GM18909 (cell line): ENCODE results near the gene PITPNM3.

Source experiments
- ATAC-seq: cut with Tn5 transposase; IDR thresholded peaks from one replicate; pipeline ENCODE4 v1.9.1; 2021; ENCODE audit warnings: mild to moderate bottlenecking; ENCODE audit not compliant: unreplicated experiment, poor library complexity

Gene PITPNM3

GRCh38 chr17:6426356-6427101 is 129.8 kb downstream of the PITPNM3 start:
- ATAC-seq: no peak

DNA sequence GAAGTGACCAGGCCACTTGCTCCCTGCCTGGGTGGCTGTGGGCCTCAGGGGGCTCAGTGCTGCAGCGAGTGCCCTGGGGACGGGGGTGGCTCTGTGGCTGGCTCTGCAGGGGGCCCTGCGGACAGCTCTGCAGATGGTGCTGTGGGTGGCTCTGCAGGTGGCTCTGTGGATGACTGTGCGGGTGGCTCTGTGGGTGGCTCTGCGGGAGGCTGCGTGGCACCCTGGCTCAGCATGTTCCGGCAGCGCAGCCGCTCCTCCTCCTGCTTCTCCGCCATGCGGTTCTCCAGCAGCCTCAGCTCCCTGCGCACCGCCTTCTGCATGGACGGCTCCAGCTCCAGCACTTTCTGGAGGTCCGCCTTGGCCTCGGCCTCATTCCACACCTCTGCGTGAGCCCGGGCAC is 130.9 kb downstream of the PITPNM3 start:
- no peak for ATAC-seq

DNA sequence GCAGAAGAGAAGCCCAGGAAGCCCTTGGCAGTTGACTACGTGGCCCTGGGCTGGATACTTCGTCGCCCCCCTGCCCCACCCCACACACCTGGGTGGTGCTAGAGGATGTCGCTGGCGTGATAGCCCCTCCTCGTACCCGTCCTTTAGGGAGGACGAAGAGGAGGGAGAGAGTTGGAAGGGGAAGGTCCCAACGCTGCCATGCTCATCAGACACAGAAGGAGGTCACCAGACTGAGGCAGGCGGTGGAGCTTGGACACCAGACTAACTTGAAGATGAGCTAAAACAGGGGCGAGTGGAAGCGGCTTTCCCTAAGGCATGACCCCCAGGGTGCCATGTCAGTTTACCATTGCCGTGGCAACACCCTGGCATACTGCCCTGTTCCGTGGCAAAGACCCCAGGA is 132.4 kb downstream of the PITPNM3 start:
- no peak for ATAC-seq

GRCh38 chr17:6422654-6423241 is 133.6 kb downstream of the PITPNM3 start:
- ATAC-seq: no peak

DNA sequence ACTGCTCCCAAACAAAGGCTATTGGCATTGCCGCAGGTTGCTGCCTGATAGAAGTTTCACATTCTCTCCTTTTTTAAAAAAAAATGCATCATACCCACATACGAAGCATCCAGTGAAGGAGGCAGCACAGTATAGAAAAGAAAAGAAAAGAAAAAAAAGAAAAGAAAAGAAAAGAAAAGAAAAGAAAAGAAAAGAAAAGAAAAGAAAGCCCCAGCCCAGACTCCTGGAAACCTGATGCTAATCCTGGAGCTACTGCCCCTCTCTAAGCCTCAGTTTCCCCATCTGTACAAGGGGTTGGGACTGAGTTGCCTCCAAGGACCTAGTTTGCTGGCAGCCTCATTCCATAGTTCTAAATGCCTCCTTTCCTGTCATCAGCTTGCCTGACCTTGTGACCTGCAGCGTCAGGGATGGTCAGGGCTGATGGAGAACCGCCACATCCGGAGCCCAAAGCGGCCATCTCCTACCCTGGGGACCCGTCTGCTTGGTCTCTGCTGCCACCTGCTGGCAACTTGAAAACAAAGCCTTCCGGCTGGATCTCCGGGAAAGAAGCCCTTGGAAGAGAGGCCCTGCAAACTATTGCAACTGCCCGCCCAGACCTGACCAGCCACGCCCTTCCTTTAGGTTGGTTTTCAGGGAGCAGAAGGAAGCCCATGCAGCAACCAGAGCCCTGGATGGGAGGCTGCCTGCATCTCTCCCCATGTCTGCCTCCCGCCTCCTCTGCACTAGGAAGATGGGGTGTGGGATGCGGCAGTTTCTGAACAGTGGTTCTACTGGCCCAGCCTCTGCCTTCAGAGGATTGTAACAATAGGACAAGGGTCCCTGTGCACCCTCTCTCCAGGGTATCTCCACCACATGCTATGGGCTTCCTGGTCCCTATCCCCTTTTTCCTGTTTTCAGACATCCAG is 134.4 kb downstream of the PITPNM3 start:
- no peak for ATAC-seq

GRCh38 chr17:6420173-6420641 is 136.1 kb downstream of the PITPNM3 start:
- ATAC-seq: no peak

DNA sequence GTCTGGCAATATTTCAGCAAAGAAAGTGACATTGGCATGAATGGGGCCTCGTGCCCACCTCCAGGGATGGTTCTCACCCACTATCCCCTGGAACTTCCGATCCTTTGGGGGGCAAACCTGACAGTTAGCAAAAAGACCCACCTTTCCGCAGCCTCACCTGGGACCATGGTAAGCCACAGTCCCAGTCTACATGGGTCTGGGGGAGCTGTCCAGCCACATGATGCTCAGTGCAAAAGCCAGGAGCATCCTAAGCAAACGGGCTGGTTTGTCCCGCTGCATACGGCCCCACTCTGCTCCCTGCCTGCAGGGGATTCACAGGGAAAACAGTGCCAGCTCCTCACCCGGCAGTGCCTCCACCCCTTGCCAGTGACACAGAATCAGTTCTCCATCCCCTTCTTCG is 140.7 kb downstream of the PITPNM3 start:
- ATAC-seq: no peak

- no peak for ATAC-seq
Measured at GRCh38 chr17:6413065-6413464, 143.3 kb downstream of the PITPNM3 start.

- ATAC-seq: no peak
Measured at GRCh38 chr17:6408735-6409134, 147.6 kb downstream of the PITPNM3 start.

GRCh38 chr17:6408276-6408675 is 148.1 kb downstream of the PITPNM3 start:
- no peak for ATAC-seq

DNA sequence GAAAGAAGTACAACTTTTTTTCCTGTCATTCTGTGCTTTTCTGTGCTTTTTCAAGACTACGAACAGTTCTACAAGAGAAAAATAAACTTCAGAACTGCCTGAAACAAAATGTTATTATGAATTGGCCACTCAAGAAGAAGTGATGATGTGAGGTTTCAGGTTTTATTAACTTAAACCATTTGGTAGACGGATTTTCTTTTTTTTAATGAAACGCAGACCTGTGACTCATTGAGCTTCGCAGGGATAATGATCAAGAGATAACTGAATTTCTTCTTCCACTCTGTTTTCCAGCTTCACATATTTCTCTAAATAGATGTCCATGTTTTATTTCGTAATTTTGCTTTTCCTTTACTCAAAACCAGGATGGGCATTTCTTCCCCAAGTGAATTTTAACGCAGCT is 154.1 kb downstream of the PITPNM3 start:
- no peak for ATAC-seq
